ENCODE data around the gene ALDH16A1. TPM values are rescaled to one million over a fixed set of nuclear protein-coding genes. Genes with fewer than 3 reads are reported as not detected.
A peak's percentile ranks its signal among the peaks of the same experiment; 100 is the strongest.

The ALDH16A1 gene
- total RNA-seq, 1 donor from 2014 or later, result 51.9 TPM

- no peak for DNase-seq (ENCODE audit: low read depth, low spot score)
- Mint-ChIP-seq H3K27ac (ENCODE audit: unreplicated experiment) (no peak within 1 kb of the TSS), H3K4me1 (peaks cover 41% of the 10 kb centered on the region), H3K9me3 (no peaks in the 10 kb centered on the region), H3K4me3 (no peak within 1 kb of the TSS), H3K36me3 (ENCODE audit: low read depth) (no peaks in the 10 kb centered on the region), H3K27me3 (ENCODE audit: low read depth) (peaks cover 97% of the 10 kb centered on the region)
- TF ChIP-seq, protein P1, sequence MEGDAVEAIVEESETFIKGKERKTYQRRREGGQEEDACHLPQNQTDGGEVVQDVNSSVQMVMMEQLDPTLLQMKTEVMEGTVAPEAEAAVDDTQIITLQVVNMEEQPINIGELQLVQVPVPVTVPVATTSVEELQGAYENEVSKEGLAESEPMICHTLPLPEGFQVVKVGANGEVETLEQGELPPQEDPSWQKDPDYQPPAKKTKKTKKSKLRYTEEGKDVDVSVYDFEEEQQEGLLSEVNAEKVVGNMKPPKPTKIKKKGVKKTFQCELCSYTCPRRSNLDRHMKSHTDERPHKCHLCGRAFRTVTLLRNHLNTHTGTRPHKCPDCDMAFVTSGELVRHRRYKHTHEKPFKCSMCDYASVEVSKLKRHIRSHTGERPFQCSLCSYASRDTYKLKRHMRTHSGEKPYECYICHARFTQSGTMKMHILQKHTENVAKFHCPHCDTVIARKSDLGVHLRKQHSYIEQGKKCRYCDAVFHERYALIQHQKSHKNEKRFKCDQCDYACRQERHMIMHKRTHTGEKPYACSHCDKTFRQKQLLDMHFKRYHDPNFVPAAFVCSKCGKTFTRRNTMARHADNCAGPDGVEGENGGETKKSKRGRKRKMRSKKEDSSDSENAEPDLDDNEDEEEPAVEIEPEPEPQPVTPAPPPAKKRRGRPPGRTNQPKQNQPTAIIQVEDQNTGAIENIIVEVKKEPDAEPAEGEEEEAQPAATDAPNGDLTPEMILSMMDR (conservative IDR thresholded peaks at IDR 0.05), result no peak
Observed at GRCh38 chr19:49425178-49425577, 27.8 kb upstream of the ALDH16A1 start, which contains the start of gene GFY. Gene GFY (plus strand): TSS chr19:49425388. CDS start chr19:49426431, 1,043 bp downstream.

DNA sequence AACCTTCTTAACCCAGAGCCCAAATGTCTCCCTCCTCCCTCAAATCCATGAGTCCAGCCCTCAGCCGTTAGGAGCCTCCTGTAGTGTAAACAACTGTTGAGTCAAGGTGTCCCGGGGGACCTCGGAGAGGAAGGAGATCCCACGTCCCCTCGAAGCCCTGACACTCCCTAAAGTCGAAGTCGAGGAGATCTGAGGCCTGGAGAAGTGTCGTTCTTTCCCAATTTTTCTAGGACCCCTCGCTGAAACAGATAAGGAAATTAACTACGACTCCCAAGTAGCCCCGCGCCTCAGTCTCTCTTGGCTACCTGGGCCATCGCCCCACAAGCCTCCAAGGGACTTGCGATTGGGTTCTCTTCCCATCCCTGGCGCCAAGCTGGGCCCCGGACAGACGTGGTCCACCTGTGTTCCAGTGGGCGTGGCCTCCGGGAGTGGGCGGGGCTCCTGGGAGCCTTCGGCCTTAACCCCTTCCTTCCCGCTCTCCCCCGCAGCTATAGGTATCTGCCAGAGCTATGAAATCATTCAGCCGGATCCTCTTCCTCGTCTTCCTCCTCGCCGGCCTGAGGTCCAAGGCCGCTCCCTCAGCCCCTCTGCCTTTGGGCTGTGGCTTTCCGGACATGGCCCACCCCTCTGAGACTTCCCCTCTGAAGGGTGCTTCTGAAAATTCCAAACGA, 27.0 kb upstream of the ALDH16A1 start:
- no peak overlapping the region for H3K27ac Mint-ChIP-seq (ENCODE audit: unreplicated experiment)
- no peak overlapping the region for H3K4me3 Mint-ChIP-seq

DNA sequence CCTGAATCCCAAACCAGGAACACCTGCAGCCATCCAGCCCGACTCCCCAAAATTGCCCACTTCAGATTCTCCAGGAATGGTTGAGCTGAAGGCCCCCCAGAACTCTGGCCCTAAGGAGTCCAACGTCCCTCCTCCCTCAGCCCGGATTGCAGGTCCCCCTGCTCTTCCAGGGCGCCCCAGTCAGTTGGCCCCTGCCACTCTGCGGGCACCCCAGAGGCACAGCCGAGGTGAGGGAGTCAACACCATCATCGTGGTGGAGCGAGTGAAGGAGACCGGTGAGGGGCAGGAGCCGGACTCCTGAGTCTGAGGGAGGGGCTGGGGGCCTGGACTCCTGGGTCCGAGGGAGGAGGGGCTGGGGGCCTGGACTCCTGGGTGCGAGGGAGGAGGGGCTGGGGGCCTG, 25.7 kb upstream of the ALDH16A1 start:
- Mint-ChIP-seq H3K36me3 (ENCODE audit: low read depth) (no peaks in the 10 kb centered on the region), H3K4me1 (peaks cover 30% of the 10 kb centered on the region)

More for the DNA sequence above, 27.0 kb upstream of the ALDH16A1 start:
- TF ChIP-seq, protein P1 (conservative IDR thresholded peaks at IDR 0.05), result no peak
- peaks cover 97% of the 10 kb centered on the region for H3K27me3 Mint-ChIP-seq (ENCODE audit: low read depth)
- DNase-seq (ENCODE audit: low read depth, low spot score), result no peak
- H3K36me3 Mint-ChIP-seq (ENCODE audit: low read depth), result no peaks in the 10 kb centered on the region
- no peaks in the 10 kb centered on the region for H3K9me3 Mint-ChIP-seq
- H3K4me1 Mint-ChIP-seq, result peaks cover 37% of the 10 kb centered on the region

DNA sequence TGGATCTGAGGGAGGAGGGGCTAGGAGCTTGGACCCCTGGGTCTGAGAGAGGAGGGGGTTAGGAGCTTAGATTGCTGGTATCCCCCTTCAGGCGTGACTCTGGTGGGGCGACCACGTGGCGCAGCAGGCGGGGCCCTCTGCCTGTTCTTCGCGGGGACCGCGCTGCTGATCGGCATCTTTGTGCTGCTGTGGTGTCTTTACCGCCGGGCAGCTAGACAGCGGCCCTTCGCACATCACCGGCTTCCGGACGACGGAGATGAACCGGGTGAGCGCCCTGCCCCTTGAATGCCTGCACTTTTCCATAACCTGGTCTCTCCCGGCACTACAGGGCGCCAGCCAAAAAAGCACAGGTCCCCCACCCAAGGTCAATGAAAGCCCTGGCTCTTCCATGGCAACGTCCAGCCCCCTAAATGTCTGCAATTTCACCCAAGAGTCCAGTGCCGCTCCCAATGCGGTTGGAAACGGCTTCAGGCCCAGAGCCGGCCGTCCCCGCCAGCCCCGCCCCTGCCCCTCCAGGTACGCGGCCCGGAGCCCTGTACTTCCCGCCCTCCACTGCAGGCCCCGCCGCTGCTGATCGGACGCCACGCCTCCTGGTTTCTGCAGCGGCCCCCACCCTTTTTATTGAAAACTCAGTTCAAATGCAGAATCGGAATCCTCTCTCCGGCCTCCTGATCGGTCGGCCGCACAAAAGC, 25.0 kb upstream of the ALDH16A1 start:
- Mint-ChIP-seq H3K9me3 (no peaks in the 10 kb centered on the region), H3K4me3 (peak overlapping the region; percentile 47), H3K27ac (ENCODE audit: unreplicated experiment) (no peak overlapping the region), H3K27me3 (ENCODE audit: low read depth) (peaks cover 99% of the 10 kb centered on the region), H3K4me1 (peaks cover 26% of the 10 kb centered on the region), H3K36me3 (ENCODE audit: low read depth) (no peaks in the 10 kb centered on the region)
- TF ChIP-seq, protein P1 (conservative IDR thresholded peaks at IDR 0.05), result no peak
- DNase-seq (ENCODE audit: low read depth, low spot score), result no peak

More for the DNA sequence above, 25.7 kb upstream of the ALDH16A1 start:
- TF ChIP-seq, protein P1 (conservative IDR thresholded peaks at IDR 0.05), result no peak
- Mint-ChIP-seq H3K27me3 (ENCODE audit: low read depth) (peaks cover 97% of the 10 kb centered on the region), H3K4me3 (no peak overlapping the region), H3K9me3 (no peaks in the 10 kb centered on the region), H3K27ac (ENCODE audit: unreplicated experiment) (no peak overlapping the region)
- DNase-seq (ENCODE audit: low read depth, low spot score), result no peak

DNA sequence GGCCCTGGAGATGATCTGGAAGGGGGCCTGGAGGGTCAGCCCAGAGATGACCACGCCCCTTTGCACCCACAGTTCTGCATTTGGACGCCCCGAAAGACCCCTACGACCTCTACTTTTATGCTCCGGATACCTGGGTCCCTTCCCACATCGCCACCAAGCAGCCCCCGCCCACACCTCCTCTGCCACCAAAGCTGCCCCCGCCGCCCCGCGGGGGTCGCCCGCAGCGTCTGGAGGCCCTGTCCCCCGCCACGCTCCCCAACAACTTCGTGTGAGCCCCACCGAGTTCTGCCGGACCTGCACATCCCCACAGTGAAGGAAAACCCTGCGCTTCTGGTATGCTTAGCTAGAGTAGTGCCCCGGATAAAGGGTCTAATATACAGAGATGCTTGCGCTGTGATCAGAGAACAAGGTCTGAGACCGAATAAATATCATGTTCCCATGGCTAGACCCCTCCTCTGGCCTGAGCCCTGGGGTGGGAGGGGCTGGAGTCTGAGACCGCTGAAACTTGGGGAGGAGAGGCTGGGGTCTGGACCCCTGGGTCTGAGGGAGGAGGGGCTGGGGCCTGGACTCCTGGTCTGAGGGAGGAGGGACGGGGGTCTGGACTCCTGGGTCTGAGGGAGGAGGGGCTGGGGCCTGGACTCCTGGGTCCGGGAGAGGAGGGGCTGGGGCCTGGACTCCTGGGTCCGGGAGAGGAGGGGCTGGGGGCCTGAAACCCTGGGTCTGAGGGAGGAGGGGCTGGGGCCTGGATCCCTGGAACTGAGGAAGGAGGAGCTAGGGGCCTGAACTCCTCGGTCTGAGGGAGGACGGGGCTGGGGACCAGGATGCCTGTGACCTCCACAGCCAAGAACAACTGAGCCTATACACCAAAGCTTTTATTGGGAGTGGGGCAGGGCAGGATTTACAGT, 24.2 kb upstream of the ALDH16A1 start:
- no peaks in the 10 kb centered on the region for H3K9me3 Mint-ChIP-seq
- H3K27me3 Mint-ChIP-seq (ENCODE audit: low read depth), result peaks cover 99% of the 10 kb centered on the region

More for the DNA sequence above, 24.2 kb upstream of the ALDH16A1 start:
- no peak overlapping the region for H3K27ac Mint-ChIP-seq (ENCODE audit: unreplicated experiment)
- TF ChIP-seq, protein P1 (conservative IDR thresholded peaks at IDR 0.05), result no peak
- H3K4me1 Mint-ChIP-seq, result peaks cover 22% of the 10 kb centered on the region
- H3K4me3 Mint-ChIP-seq, result no peak overlapping the region
- no peak for DNase-seq (ENCODE audit: low read depth, low spot score)
- no peaks in the 10 kb centered on the region for H3K36me3 Mint-ChIP-seq (ENCODE audit: low read depth)

All from neural crest cell (in vitro differentiated cells).